ENCODE measurements around the gene IDH1. TPM values are rescaled to one million over a fixed set of nuclear protein-coding genes. Genes with fewer than 3 reads are reported as not detected.

The IDH1 gene
- total RNA-seq, 1 experiment from 2014 or later, result 91.2 TPM

DNA sequence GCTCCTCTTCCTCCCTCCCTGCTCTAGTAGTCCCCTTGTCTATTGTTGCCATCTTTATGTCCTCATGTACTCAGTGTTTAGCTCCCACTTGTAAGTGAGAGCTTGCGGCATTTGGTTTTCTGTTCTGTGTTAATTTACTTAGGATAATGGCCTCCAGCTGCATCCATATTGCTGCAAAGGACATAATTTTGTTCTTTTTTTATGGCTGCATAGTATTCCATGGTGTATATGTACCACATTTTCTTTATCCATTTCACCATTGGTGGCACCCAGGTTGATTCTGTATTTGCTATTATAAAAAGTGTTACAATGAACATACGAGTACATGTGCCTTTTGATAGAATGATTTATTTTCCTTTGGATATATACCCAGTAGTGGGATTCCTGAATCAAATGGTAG lies 23.7 kb upstream of the IDH1 start:
- Histone ChIP-seq H3K9me3 (ENCODE audit: control insufficient read depth in 1 of 2, insufficient read depth in 1 of 2, low read depth in 1 of 2, low read length in 2 of 2) (no peaks in the 10 kb centered on the region), H3K4me1 (ENCODE audit: control insufficient read depth in 1 of 2, insufficient read depth in 2 of 2, low read length in 2 of 2) (peaks cover 3 to 7% of the 10 kb centered on the region in 2 experiments; a peak in 2 of 4 replicates), H3K9me2 (ENCODE audit: insufficient read depth) (no peaks in the 10 kb centered on the region), H3K27me3 (ENCODE audit: insufficient read depth, low read length) (no peaks in the 10 kb centered on the region), H4K20me1 (ENCODE audit: insufficient read depth) (no peaks in the 10 kb centered on the region), H3K36me3 (ENCODE audit: control insufficient read depth in 1 of 2, insufficient read depth in 2 of 2, low read length in 2 of 2) (peaks cover 21 to 31% of the 10 kb centered on the region in 2 experiments; a peak in 2 of 4 replicates), H3K4me3 (replicated peaks in 1 of 2; ENCODE audit: low read depth in 1 of 2, low read length in 2 of 2) (no peak overlapping the region), H3K27ac (ENCODE audit: low read depth, low read length) (no peak overlapping the region), H3K9ac (ENCODE audit: low read length) (no peak overlapping the region), H3K4me2 (ENCODE audit: low read length) (no peak overlapping the region), H3K79me2 (ENCODE audit: insufficient read depth, low read length) (no peaks in the 10 kb centered on the region), H2AFZ (ENCODE audit: low read depth, low read length, poor library complexity, severe bottlenecking) (no peak overlapping the region)
- TF ChIP-seq EGR1 (IDR thresholded peaks at IDR 0.05; ENCODE audit: low read depth) (no peak), POLR2AphosphoS5 (IDR thresholded peaks at IDR 0.05; ENCODE audit: low read depth, low read length) (no peak), ZFX (IDR thresholded peaks at IDR 0.05) (no peak), FOSL1 (IDR thresholded peaks at IDR 0.05; ENCODE audit: low read depth) (no peak)
- TF ChIP-seq, protein P1, sequence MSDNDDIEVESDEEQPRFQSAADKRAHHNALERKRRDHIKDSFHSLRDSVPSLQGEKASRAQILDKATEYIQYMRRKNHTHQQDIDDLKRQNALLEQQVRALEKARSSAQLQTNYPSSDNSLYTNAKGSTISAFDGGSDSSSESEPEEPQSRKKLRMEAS (IDR thresholded peaks at IDR 0.05), result no peak
- ATAC-seq, result no peak
- intact Hi-C loops (cut with micrococcal nuclease), result no loop called here
- RAD21 ChIA-PET (ENCODE audit: low non-redundant PET in 1 of 2, low total read pairs in 2 of 2, uncharacterized antibody in 2 of 2, unreplicated experiment in 2 of 2), result no interaction called here
- no TSS peak for BruUV-seq (replicated peaks)
- DNase-seq (ENCODE audit: low read depth, low spot score), result no peak
- CTCF ChIA-PET, result no interaction called here
- POLR2A ChIA-PET, result no interaction called here

DNA sequence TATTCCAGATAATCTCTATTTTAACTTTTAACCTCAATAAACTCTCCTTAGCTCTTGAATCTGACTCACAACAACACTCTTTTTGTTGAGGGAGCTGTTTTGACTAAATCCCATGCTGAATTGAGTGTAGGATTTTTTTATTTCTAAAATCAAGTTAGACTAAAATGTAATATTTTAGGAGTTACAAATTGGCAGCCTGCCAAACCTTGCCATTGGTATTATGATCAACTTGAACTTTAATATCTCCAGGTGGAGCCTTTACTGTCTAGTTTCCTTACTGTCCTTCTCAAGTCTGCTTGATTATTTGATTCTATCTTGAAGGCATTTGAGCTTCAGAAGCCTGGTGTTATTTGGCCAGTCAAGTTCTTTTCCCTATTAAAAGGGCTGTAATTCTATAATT lies 19.9 kb upstream of the IDH1 start:
- no peak for TF ChIP-seq FOSL1 (IDR thresholded peaks at IDR 0.05; ENCODE audit: low read depth)
- Histone ChIP-seq H3K27ac (ENCODE audit: low read depth, low read length) (no peak overlapping the region), H3K4me1 (ENCODE audit: control insufficient read depth in 1 of 2, insufficient read depth in 2 of 2, low read length in 2 of 2) (no peaks in the 10 kb centered on the region), H3K36me3 (ENCODE audit: control insufficient read depth in 1 of 2, insufficient read depth in 2 of 2, low read length in 2 of 2) (peaks cover 20 to 35% of the 10 kb centered on the region in 2 experiments; a peak in 3 of 4 replicates), H3K9ac (ENCODE audit: low read length) (no peak overlapping the region), H4K20me1 (ENCODE audit: insufficient read depth) (no peaks in the 10 kb centered on the region), H3K9me2 (ENCODE audit: insufficient read depth) (no peaks in the 10 kb centered on the region), H3K9me3 (ENCODE audit: control insufficient read depth in 1 of 2, insufficient read depth in 1 of 2, low read depth in 1 of 2, low read length in 2 of 2) (no peaks in the 10 kb centered on the region), H3K4me3 (replicated peaks in 1 of 2; ENCODE audit: low read depth in 1 of 2, low read length in 2 of 2) (no peak overlapping the region), H3K4me2 (ENCODE audit: low read length) (no peak overlapping the region), H2AFZ (ENCODE audit: low read depth, low read length, poor library complexity, severe bottlenecking) (no peak overlapping the region), H3K79me2 (ENCODE audit: insufficient read depth, low read length) (peaks cover 3% of the 10 kb centered on the region), H3K27me3 (ENCODE audit: insufficient read depth, low read length) (no peaks in the 10 kb centered on the region)
- ChIA-PET RAD21 (ENCODE audit: low non-redundant PET in 1 of 2, low total read pairs in 2 of 2, uncharacterized antibody in 2 of 2, unreplicated experiment in 2 of 2) (no interaction called here), CTCF (no interaction called here), POLR2A (interaction anchor here (1.1 kb wide), 1 partner anchor 9 kb away, joined by 5 read pairs; the partner anchor contains the start of gene PIKFYVE)
- intact Hi-C loops (cut with micrococcal nuclease), result no loop called here
- ATAC-seq (no peak), DNase-seq (ENCODE audit: low read depth, low spot score) (no peak)
- no TSS peak for BruUV-seq (replicated peaks)
